Measurements from ENCODE around the gene PLXNA1. TPM values are rescaled to one million over a fixed set of nuclear protein-coding genes. Genes with fewer than 3 reads are reported as not detected.
A peak's percentile ranks its signal among the peaks of the same experiment; 100 is the strongest.

Gene PLXNA1
- total RNA-seq, 2 experiments from 2014 or later = 4.6 to 15.0 TPM

DNA sequence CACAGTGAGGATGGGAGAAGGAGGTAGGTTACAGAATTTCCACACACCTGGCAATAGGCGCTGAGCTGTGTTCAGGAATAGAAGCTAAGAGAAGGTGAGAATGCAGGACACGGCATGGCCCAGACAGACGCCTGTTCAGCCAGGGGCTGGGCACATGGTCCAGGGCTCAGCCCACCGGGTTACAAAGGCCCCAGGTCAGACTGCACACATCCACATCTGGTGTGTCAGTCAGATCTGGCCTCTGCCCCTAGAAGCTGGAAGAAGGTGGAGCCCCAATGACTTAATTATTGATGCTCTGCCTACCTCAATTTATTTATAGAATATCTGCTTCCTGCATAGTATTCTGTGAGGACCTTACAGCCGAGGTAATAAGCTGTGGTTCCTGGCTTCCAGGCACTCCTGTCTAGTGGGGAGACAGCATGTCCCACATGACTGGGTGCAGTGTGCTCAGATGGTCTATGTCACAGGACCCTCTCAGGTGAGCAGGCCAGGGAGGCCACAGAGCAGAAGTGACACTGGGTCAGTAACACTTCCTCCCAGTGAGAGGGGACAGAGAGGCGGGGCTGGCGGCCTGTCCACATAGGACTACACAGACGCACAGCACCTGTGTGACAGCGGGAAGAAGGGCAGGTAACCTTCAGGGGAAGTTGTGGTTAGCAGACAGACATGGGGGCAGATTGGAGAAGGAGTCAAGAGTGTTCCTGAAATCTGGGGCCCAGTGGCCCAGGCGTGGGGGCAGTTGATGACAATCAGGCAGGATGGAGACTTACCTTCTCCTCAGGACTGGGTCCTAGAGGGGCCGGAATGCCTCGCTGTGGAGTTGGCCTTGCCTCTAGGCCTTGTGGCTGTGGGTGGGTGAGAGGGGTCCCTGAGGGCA is 38.6 kb upstream of the PLXNA1 start:
- ATAC-seq (no peak), DNase-seq (no peak)
- H3K4me1 Mint-ChIP-seq = peaks cover 9% of the 10 kb centered on the region
- H3K27me3 Mint-ChIP-seq = no peaks in the 10 kb centered on the region
- no peaks in the 10 kb centered on the region for H3K9me3 Mint-ChIP-seq (ENCODE audit: low read depth)
- peak overlapping the region; percentile 2 for H3K27ac Mint-ChIP-seq
- CTCF ChIA-PET = interaction anchor here (0.6 kb wide), 1 partner anchor 1095 kb away, joined by 3 read pairs; no protein-coding TSS in a partner anchor
- no peak overlapping the region for H3K4me3 Mint-ChIP-seq
- no peaks in the 10 kb centered on the region for H3K36me3 Mint-ChIP-seq

DNA sequence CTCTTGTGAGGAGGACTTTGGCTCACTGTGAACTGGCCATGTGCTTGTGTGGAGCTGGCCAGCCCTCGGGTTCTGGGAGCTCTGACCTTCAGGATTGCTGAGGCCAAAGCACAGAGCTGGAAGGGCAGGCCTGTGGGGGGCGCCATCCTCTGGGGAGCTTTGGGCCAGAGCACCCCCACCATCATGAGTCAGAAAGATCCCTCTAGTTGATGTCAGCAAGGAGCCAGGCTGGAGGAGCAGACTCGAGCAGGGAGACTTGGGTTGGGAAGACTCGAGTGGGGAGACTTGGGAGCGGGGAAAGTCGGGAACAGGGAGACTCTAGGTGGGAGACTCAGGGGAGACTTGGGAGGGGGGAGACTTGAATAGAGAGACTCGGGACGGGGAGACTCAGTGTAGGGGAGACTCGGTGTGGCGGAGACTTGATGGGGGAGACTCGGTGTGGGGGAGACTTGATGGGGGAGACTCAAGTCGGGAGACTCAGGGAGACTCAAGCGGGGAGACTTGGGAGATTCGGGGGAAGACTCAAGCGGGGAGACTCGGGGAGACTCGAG is 37.7 kb upstream of the PLXNA1 start:
- no peaks in the 10 kb centered on the region for H3K36me3 Mint-ChIP-seq
- no peak overlapping the region for H3K4me3 Mint-ChIP-seq
- DNase-seq (no peak), ATAC-seq (no peak)
- H3K4me1 Mint-ChIP-seq = peaks cover 9% of the 10 kb centered on the region
- H3K27me3 Mint-ChIP-seq = no peaks in the 10 kb centered on the region
- H3K27ac Mint-ChIP-seq = no peak overlapping the region
- CTCF ChIA-PET = interaction anchor here (0.8 kb wide), 1 partner anchor 133 kb away, joined by 3 read pairs; no protein-coding TSS in a partner anchor
- H3K9me3 Mint-ChIP-seq (ENCODE audit: low read depth) = no peaks in the 10 kb centered on the region

DNA sequence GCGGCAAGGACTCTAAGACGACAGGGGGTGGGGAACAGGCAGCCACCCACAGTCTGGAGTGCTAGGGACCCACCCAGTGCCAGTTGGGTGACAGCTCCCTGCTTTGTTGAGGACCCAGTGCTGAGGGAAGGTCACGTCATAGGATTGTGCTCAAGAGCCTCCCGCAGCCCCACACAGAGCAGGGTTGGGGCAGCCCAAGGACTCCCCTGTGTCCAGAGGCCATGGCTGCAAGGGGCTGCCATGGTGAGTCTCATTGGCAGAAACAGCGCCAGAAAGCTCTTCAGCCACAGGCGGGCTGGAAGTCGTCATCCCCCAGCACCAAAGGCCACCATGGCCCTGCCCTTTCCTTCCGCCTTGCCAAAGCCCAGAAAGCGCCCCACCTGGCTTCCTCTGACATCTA is 37.0 kb upstream of the PLXNA1 start:
- DNase-seq (no peak), ATAC-seq (no peak)
- CTCF ChIA-PET = interaction anchor here (0.8 to 2.0 kb wide), 2 partner anchors 8 to 132 kb away, joined by 3 to 7 read pairs; no protein-coding TSS in a partner anchor
- H3K27ac Mint-ChIP-seq = no peak overlapping the region
- no peak overlapping the region for H3K4me3 Mint-ChIP-seq
- H3K27me3 Mint-ChIP-seq = no peaks in the 10 kb centered on the region
- no peaks in the 10 kb centered on the region for H3K9me3 Mint-ChIP-seq (ENCODE audit: low read depth)
- H3K4me1 Mint-ChIP-seq = peaks cover 9% of the 10 kb centered on the region
- H3K36me3 Mint-ChIP-seq = no peaks in the 10 kb centered on the region

DNA sequence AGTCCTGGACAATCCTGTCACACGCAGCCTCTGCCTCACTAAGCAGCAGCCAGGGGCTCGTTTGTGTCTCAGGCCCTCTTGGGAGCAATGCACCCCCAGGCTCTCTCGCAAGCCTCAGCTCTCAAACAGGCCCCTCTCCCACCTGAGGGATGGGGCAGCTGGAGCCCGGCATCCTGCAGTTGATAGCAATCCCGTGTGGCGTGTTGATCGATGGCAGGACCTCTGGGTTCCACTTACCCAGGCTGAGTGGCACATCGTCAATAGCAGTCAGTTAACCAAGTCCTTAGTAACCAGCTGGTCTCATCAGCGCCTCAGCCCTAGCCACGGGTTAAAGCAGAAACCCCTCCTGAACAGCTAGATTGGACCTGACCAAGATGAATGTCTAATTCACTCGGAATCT is 36.5 kb upstream of the PLXNA1 start:
- no peaks in the 10 kb centered on the region for H3K9me3 Mint-ChIP-seq (ENCODE audit: low read depth)
- no peak overlapping the region for H3K4me3 Mint-ChIP-seq
- H3K4me1 Mint-ChIP-seq = peaks cover 8% of the 10 kb centered on the region
- CTCF ChIA-PET = interaction anchor here (2.0 kb wide), 1 partner anchor 9 kb away, joined by 7 read pairs; no protein-coding TSS in a partner anchor
- no peaks in the 10 kb centered on the region for H3K27me3 Mint-ChIP-seq
- no peak overlapping the region for H3K27ac Mint-ChIP-seq
- H3K36me3 Mint-ChIP-seq = no peaks in the 10 kb centered on the region
- DNase-seq (no peak), ATAC-seq (no peak)

DNA sequence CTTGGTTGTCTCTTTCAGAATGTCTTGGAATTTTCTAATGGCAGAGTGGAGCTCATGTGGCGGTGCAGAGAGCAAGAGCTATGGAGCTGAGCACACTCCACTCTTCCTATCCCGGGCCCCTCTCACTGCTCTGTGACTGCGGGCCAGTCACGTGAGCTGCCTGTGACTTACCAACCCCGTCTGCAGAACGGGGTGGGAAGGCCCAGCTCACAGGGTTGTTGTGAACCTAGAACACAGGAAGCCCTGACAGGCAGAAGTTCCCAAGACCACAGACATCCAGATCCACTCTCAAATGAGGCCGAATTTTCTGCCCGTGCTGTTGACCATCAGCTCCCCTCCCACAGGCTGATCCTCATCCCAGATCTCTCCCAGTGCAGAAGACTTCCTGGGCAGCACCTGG is 35.5 kb upstream of the PLXNA1 start:
- CTCF ChIA-PET = interaction anchor here (2.0 kb wide), 1 partner anchor 10 kb away, joined by 7 read pairs; no protein-coding TSS in a partner anchor

DNA sequence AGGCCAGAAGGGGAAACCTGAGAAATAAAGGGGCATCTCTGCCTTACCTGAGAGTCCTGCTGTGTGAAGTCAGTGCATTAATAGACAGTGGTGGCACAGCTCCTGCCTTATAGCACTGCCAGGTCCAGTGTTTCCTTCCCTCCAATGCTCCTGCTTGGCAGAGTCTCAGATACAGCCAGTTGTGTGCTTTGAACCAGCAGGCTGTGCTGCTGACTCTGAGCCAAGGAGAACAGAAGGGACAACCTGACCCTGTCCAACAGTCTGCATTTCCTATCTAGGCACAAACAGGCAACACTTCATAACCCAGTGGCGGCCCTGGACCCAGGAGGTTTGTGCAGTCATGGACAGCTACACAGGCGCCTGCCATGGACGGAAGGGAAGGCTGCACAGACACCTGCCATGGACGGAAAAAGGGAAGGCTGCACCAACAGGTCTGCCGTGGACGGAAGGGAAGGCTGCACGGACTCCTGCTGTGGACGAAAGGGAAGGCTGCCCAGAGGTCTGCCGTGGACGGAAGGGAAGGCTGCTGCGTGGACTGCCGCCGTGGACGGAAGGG is 33.9 kb upstream of the PLXNA1 start:
- CTCF ChIA-PET = no interaction called here
- DNase-seq = no peak
- H3K27ac Mint-ChIP-seq = no peak overlapping the region
- H3K4me1 Mint-ChIP-seq = no peaks in the 10 kb centered on the region
- H3K4me3 Mint-ChIP-seq = no peak overlapping the region
- no peaks in the 10 kb centered on the region for H3K27me3 Mint-ChIP-seq
- H3K9me3 Mint-ChIP-seq (ENCODE audit: low read depth) = no peaks in the 10 kb centered on the region
- ATAC-seq = no peak
- H3K36me3 Mint-ChIP-seq = no peaks in the 10 kb centered on the region

More for the DNA sequence above, 35.5 kb upstream of the PLXNA1 start:
- Mint-ChIP-seq H3K4me3 (no peak overlapping the region), H3K36me3 (no peaks in the 10 kb centered on the region), H3K27me3 (no peaks in the 10 kb centered on the region), H3K27ac (no peak overlapping the region), H3K9me3 (ENCODE audit: low read depth) (no peaks in the 10 kb centered on the region), H3K4me1 (no peaks in the 10 kb centered on the region)
- ATAC-seq (no peak), DNase-seq (no peak)

DNA sequence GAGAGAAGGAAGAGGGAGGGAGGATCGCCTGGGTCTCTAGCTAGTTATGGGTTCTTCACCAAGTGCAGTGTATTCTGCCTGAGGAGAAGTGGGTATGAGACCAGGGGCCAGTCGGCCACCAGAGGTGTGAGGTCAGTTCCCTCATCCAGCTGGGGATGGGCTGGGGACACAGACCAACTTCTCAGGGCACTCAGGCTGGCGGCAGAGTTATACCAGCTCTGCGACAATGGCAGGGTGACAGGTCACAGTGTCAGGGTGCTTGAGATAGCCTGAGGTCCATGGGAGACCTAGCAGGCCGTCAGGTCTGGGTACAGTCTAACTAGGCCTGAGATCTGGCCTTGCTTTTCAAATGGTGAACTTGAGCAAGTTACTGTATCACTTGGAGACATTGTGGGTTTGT is 31.4 kb upstream of the PLXNA1 start:
- CTCF ChIA-PET = interaction anchor here (1.0 kb wide), 1 partner anchor 31 kb away, joined by 3 read pairs; the partner anchor contains the start of gene PLXNA1
- no peak overlapping the region for H3K4me3 Mint-ChIP-seq
- DNase-seq (no peak), ATAC-seq (no peak)
- no peaks in the 10 kb centered on the region for H3K9me3 Mint-ChIP-seq (ENCODE audit: low read depth)
- no peaks in the 10 kb centered on the region for H3K27me3 Mint-ChIP-seq
- no peak overlapping the region for H3K27ac Mint-ChIP-seq
- no peaks in the 10 kb centered on the region for H3K36me3 Mint-ChIP-seq
- no peaks in the 10 kb centered on the region for H3K4me1 Mint-ChIP-seq

DNA sequence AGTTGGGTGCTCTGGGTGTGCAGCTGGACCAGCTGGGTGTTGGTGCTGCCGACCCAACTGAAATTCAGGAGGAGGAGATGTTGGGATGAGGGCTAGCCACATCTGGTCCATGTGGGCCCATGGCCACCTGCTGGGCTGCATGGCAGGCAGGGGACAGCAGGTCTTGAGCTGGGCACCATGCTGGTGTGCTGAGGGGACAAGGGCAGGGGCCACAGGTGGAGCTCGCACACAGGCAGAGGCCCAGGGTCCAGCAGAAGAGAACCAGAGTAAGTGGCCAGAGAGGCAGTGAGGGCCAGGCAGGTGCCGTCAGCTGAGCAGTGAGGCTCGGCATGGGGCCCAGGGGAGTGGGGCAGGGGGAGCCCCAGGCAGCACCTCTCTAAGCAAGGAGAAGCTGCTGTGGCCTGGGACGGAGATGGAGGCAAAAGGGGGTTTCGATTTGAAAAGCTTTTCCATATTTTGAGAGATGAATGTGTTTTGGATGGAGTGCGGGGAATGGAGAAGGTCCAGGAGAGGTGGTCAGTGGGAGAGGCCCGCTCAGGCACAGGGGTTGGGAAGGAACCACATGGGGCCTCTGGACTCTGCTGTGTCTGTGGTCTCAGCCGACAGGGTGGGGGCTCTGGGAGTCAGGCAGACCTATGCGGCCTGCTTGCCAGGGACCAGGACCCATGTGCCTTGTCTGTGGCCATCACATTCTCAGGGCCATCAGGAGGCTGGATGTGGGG is 30.5 kb upstream of the PLXNA1 start:
- no peak overlapping the region for H3K4me3 Mint-ChIP-seq
- ATAC-seq (no peak), DNase-seq (no peak)
- H3K27ac Mint-ChIP-seq = no peak overlapping the region
- no peaks in the 10 kb centered on the region for H3K4me1 Mint-ChIP-seq
- no peaks in the 10 kb centered on the region for H3K27me3 Mint-ChIP-seq
- no peaks in the 10 kb centered on the region for H3K36me3 Mint-ChIP-seq
- CTCF ChIA-PET = no interaction called here
- H3K9me3 Mint-ChIP-seq (ENCODE audit: low read depth) = no peaks in the 10 kb centered on the region

DNA sequence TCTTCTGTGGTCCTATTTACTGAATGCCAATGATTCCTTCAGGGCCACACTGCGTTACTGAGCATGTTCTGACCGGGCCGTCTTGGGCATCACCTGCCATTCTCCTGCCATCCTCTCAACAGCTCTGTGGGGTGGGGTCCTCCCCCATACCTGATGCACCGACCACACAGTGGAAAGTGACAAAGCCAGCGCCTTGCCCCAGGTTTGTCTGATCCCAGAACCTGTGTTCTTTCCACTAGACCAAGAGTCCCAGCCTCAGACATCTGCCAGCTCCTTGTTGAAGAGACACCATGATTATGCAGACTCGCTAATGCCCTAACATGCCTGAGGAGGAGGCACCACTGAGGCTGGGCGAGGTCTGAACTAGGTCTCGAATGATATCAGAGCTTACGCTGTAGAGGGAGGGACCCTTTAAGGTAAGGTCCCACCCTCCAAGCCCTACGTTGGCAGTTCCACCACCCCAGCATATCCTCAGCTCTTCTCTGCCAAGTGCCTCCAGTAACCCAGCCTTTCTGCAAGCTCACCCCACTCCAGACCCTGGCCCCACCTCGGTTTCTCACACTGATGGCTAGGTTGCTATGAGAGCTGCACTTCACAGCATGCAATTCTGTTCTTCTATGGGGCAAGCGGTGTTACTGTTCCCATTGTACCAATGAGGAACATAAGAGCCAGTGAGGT is 29.8 kb upstream of the PLXNA1 start:
- no peak overlapping the region for H3K27ac Mint-ChIP-seq
- H3K9me3 Mint-ChIP-seq (ENCODE audit: low read depth) = no peaks in the 10 kb centered on the region
- CTCF ChIA-PET = no interaction called here
- DNase-seq = no peak
- H3K4me3 Mint-ChIP-seq = no peak overlapping the region
- no peaks in the 10 kb centered on the region for H3K36me3 Mint-ChIP-seq
- H3K4me1 Mint-ChIP-seq = no peaks in the 10 kb centered on the region
- no peaks in the 10 kb centered on the region for H3K27me3 Mint-ChIP-seq
- no peak for ATAC-seq

DNA sequence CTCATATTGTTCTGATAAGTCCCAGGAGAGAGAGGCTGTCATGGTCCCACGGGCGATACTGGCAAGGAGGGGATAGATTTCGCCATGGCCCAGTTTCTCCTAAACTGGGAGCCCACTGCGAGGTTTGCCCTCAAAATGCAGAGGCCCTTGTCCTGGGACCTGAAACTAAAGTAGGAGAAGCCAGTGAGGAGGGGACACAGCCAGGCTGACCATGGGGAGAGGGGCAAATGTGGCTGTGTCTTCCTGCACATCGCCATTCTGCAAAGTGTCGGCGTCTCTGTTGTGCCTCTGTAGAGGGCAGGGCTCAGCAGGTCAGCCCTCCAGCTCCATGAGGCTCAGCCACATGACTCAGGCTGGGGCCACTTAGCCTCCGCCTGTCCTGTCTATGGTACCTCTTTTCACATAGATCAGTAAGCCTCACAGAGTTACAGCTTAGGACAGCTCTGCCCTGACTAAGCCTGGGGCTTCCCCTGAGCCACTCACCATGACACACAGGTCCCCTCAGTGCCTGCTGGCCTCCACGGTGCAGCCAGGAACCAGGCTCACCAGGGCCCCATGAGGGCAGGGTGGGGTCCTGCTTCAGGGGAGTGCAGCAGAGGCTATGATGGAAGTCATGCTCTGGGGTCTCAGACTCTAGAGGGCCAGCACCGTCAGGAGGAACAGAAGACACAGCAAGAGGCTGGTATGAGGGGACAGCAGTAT is 28.6 kb upstream of the PLXNA1 start:
- DNase-seq (no peak), ATAC-seq (peak; percentile 30)
- no peak overlapping the region for H3K4me3 Mint-ChIP-seq
- no peak overlapping the region for H3K27ac Mint-ChIP-seq
- no peaks in the 10 kb centered on the region for H3K4me1 Mint-ChIP-seq
- no peaks in the 10 kb centered on the region for H3K36me3 Mint-ChIP-seq
- no peaks in the 10 kb centered on the region for H3K27me3 Mint-ChIP-seq
- no peaks in the 10 kb centered on the region for H3K9me3 Mint-ChIP-seq (ENCODE audit: low read depth)
- CTCF ChIA-PET = no interaction called here

DNA sequence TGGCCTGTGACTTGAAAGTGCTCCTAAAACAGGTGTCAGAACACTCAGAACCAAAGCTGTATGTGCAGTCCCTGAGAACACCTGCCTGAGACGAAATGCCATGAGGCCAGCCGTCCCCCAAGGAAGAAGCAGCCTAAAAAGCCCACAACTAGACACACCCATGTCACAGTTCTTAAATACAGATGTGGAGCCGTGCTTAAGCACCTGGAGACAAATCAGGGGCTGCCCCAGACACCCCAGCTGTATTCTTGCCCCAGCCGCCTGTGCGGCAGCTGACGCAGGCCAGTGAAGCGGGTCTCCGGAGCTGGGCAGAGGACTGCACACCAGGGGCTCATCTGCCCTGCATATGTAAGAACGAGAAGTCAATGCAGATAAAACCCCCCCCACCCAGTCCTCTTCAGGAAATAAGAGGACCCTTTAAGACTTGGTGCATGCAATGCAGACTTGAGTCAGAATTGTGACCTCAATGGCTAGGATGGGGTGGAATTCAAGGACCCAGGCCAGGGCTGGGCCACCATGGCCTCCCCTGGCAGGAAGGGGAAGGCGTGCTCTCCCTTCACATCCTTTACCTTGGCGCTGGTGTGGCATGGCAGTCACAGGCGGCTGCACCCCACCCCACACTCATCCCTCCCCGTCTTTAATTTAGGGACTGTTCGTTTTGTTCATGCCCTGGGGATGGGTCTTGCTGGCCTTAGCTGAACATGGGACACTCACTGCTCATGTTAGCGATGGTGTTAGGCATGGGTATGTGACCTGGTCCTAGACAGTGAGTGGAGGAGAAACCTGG is 27.7 kb upstream of the PLXNA1 start:
- no peak for ATAC-seq
- H3K4me1 Mint-ChIP-seq = no peaks in the 10 kb centered on the region
- DNase-seq = no peak
- no peaks in the 10 kb centered on the region for H3K27me3 Mint-ChIP-seq
- H3K9me3 Mint-ChIP-seq (ENCODE audit: low read depth) = no peaks in the 10 kb centered on the region
- H3K27ac Mint-ChIP-seq = no peak overlapping the region
- no peaks in the 10 kb centered on the region for H3K36me3 Mint-ChIP-seq
- CTCF ChIA-PET = no interaction called here
- H3K4me3 Mint-ChIP-seq = no peak overlapping the region

DNA sequence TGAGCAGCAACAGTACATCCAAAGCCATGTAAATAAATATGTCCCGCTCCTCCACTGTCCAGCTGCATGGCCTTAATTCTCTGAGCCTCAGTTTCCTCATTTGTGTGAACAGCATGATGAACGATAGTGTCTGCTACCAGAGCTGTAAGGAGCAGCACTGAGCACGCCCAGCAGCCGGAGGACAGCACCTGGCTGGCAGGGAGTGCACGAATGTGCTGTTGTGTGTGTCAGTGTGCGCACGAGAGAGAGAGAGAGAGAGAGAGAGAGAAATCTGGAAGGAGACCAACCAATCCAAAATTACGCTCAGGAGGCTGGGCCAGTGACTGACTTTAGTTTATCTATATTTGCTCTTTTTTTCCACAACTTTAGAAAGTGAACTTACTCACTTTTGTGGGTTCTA is 26.6 kb upstream of the PLXNA1 start:
- no peak overlapping the region for H3K4me3 Mint-ChIP-seq
- H3K9me3 Mint-ChIP-seq (ENCODE audit: low read depth) = no peaks in the 10 kb centered on the region
- DNase-seq (no peak), ATAC-seq (no peak)
- no peak overlapping the region for H3K27ac Mint-ChIP-seq
- H3K4me1 Mint-ChIP-seq = no peaks in the 10 kb centered on the region
- H3K27me3 Mint-ChIP-seq = no peaks in the 10 kb centered on the region
- H3K36me3 Mint-ChIP-seq = no peaks in the 10 kb centered on the region
- CTCF ChIA-PET = no interaction called here
